ENCODE results near the gene ZNF286A.

Gene ZNF286A

GRCh38 chr17:15654886-15655561, 44.5 kb upstream of the ZNF286A start:
- DNase-seq = no peak
- no peaks in the 10 kb centered on the region for H3K36me3 ChIP-seq
- H3K4me1 ChIP-seq = peaks cover 0 to 25% (median 18%) of the 10 kb centered on the region in 4 donors
- no peak for TF ChIP-seq CTCF (IDR thresholded peaks at IDR 0.05)
- intact Hi-C loops (cut with DNase I; ENCODE audit: low total_unique reads) = no loop called here
- H3K27ac ChIP-seq = no peak overlapping the region
- H3K9me3 ChIP-seq = no peaks in the 10 kb centered on the region
- H3K27me3 ChIP-seq = no peaks in the 10 kb centered on the region
- H3K4me3 ChIP-seq = no peak overlapping the region

GRCh38 chr17:15657868-15658267, 41.7 kb upstream of the ZNF286A start:
- Histone ChIP-seq H3K4me3 (no peak overlapping the region), H3K9me3 (no peaks in the 10 kb centered on the region), H3K27ac (no peak overlapping the region), H3K27me3 (no peaks in the 10 kb centered on the region), H3K36me3 (no peaks in the 10 kb centered on the region), H3K4me1 (peaks cover 0 to 7% (median 0%) of the 10 kb centered on the region in 4 donors)
- no peak for TF ChIP-seq CTCF (IDR thresholded peaks at IDR 0.05)
- intact Hi-C loops (cut with DNase I; ENCODE audit: low total_unique reads) = no loop called here
- no peak for DNase-seq

- TF ChIP-seq CTCF (IDR thresholded peaks at IDR 0.05) = no peak
- Histone ChIP-seq H3K9me3 (no peaks in the 10 kb centered on the region), H3K27ac (no peak overlapping the region), H3K4me1 (peaks cover 0 to 7% (median 0%) of the 10 kb centered on the region in 4 donors), H3K4me3 (no peak overlapping the region), H3K36me3 (no peaks in the 10 kb centered on the region), H3K27me3 (no peaks in the 10 kb centered on the region)
- intact Hi-C loops (cut with DNase I; ENCODE audit: low total_unique reads) = no loop called here
- DNase-seq = no peak
These were observed 41.3 kb upstream of the ZNF286A start for GRCh38 chr17:15658296-15658695.

GRCh38 chr17:15659236-15659635, 40.3 kb upstream of the ZNF286A start:
- Histone ChIP-seq H3K27ac (no peak overlapping the region), H3K4me1 (peaks cover 0 to 7% (median 0%) of the 10 kb centered on the region in 4 donors), H3K36me3 (peaks cover 0 to 3% (median 0%) of the 10 kb centered on the region in 3 donors), H3K27me3 (no peaks in the 10 kb centered on the region), H3K4me3 (no peak overlapping the region), H3K9me3 (no peaks in the 10 kb centered on the region)
- DNase-seq = no peak
- intact Hi-C loops (cut with DNase I; ENCODE audit: low total_unique reads) = no loop called here
- no peak for TF ChIP-seq CTCF (IDR thresholded peaks at IDR 0.05)

GRCh38 chr17:15659663-15660062, 39.9 kb upstream of the ZNF286A start:
- TF ChIP-seq CTCF (IDR thresholded peaks at IDR 0.05) = no peak
- Histone ChIP-seq H3K27me3 (no peaks in the 10 kb centered on the region), H3K4me1 (peaks cover 0 to 7% (median 0%) of the 10 kb centered on the region in 4 donors), H3K27ac (no peak overlapping the region), H3K4me3 (no peak overlapping the region), H3K36me3 (peaks cover 0 to 7% (median 0%) of the 10 kb centered on the region in 3 donors), H3K9me3 (no peaks in the 10 kb centered on the region)
- no peak for DNase-seq
- intact Hi-C loops (cut with DNase I; ENCODE audit: low total_unique reads) = no loop called here

All from tibial artery (tissue), 4 donors.